HL-60 (cell line): ENCODE results near the gene DAGLA.

Experiments
- DNase-seq, 2 experiments: peaks; one replicate each; pipeline ENCODE4 v3.0.0-alpha.2; 2010 to 2020; ENCODE audit warnings: low read depth in 1 of 2, low spot score in 1 of 2
- H3K27ac ChIP-seq: fragments of 250-450 bp; sonication (Bioruptor Pico); replicated peaks from 2 replicates; pipeline ENCODE4 v1.5.1; 2020; ENCODE audit warnings: mild to moderate bottlenecking, moderate library complexity
- H3K27me3 ChIP-seq: fragments of 250-450 bp; sonication (Bioruptor Pico); 2 replicates; pipeline ENCODE4 v1.5.1; 2021; ENCODE audit warnings: mild to moderate bottlenecking, moderate library complexity; ENCODE audit not compliant: insufficient read depth, poor library complexity, severe bottlenecking
- H3K4me3 ChIP-seq: replicated peaks from 2 replicates; pipeline ENCODE4 v1.5.1; 2011; ENCODE audit warnings: mild to moderate bottlenecking, control low read depth, low read length; ENCODE audit not compliant: insufficient read depth
- CTCF ChIP-seq: IDR thresholded peaks from one replicate; pipeline ENCODE4 v1.5.1; 2011; ENCODE audit warnings: low read length, control low read depth, inconsistent platforms; ENCODE audit not compliant: insufficient read depth
- GABPA ChIP-seq: IDR thresholded peaks from 2 replicates; pipeline ENCODE4 v1.6.1; 2012; ENCODE audit warnings: low read depth
- POLR2AphosphoS5 ChIP-seq: IDR thresholded peaks from 2 replicates; pipeline ENCODE4 v1.6.1; 2012; ENCODE audit warnings: low read depth
- REST ChIP-seq: IDR thresholded peaks from 2 replicates; pipeline ENCODE4 v1.6.1; 2012; ENCODE audit warnings: low read depth; ENCODE audit not compliant: insufficient replicate concordance
- SPI1 ChIP-seq: IDR thresholded peaks from 2 replicates; pipeline ENCODE4 v1.6.1; 2012; ENCODE audit warnings: low read depth, mild to moderate bottlenecking, borderline replicate concordance
- long read RNA-seq: library from polyadenylated mRNA; unstranded; transcript quantifications from one replicate; pipeline ENCODE4 v2.0.0, GENCODE V29; 2020

DAGLA gene
- long read RNA-seq: 0 reads

- H3K27me3 ChIP-seq: peaks cover 26% of the 10 kb centered on the region
- peak; percentile 32 to 76 for DNase-seq
- H3K4me3 ChIP-seq: peak within 1 kb of the TSS; percentile 41
- TF ChIP-seq REST: no peak
- TF ChIP-seq POLR2AphosphoS5: no peak
- no peak for TF ChIP-seq GABPA
- peak; percentile 63 for TF ChIP-seq CTCF
- peak; percentile 62; the same call in 1 of the 2 replicates for TF ChIP-seq SPI1
- no peak within 1 kb of the TSS for H3K27ac ChIP-seq
Observed at GRCh38 chr11:61679893-61680621, at the start of gene DAGLA. TSS of gene DAGLA (plus strand) at chr11:61680391. CDS start at chr11:61720156, 39,765 bp downstream.

- peaks cover 7% of the 10 kb centered on the region for H3K27me3 ChIP-seq
- DNase-seq: no peak
- TF ChIP-seq CTCF (no peak), SPI1 (no peak)
- H3K4me3 ChIP-seq: no peak overlapping the region
- no peak overlapping the region for H3K27ac ChIP-seq
Observed at GRCh38 chr11:61632096-61632495, 48.1 kb upstream of the DAGLA start.

- no peak for DNase-seq
- no peak overlapping the region for H3K27ac ChIP-seq
- H3K4me3 ChIP-seq: no peak overlapping the region
- TF ChIP-seq POLR2AphosphoS5 (no peak), REST (no peak), CTCF (no peak), SPI1 (no peak), GABPA (no peak)
- no peaks in the 10 kb centered on the region for H3K27me3 ChIP-seq
Observed at GRCh38 chr11:61635304-61635703, 44.9 kb upstream of the DAGLA start.

GRCh38 chr11:61635787-61636186 lies 44.4 kb upstream of the DAGLA start:
- no peak overlapping the region for H3K27ac ChIP-seq
- H3K4me3 ChIP-seq: no peak overlapping the region
- DNase-seq: no peak
- H3K27me3 ChIP-seq: no peaks in the 10 kb centered on the region
- TF ChIP-seq SPI1: no peak
- no peak for TF ChIP-seq POLR2AphosphoS5
- no peak for TF ChIP-seq REST
- no peak for TF ChIP-seq GABPA
- TF ChIP-seq CTCF: no peak
